Globus pallidus (tissue), 1 donor: ENCODE measurements around the gene SRRM3.
"Not testable (repeated sequence)": the region's sequence is repeated elsewhere in the genome, so short reads cannot be mapped to it uniquely, and the experiment has no call there.

Source experiments
- DNase-seq: peaks from one replicate; pipeline ENCODE4 v3.0.0-alpha.2; 2015; ENCODE audit warnings: low spot score

The SRRM3 gene

GRCh38 chr7:76191783-76192240 lies 9.9 kb upstream of the SRRM3 start:
- DNase-seq: no peak

GRCh38 chr7:76193466-76193865 lies 8.2 kb upstream of the SRRM3 start:
- DNase-seq: no peak

- no peak for DNase-seq
These were observed 7.8 kb upstream of the SRRM3 start for GRCh38 chr7:76193883-76194282.

GRCh38 chr7:76196786-76197185 lies 4.9 kb upstream of the SRRM3 start:
- no peak for DNase-seq

GRCh38 chr7:76198202-76198601 lies 3.5 kb upstream of the SRRM3 start:
- DNase-seq: no peak

- no peak for DNase-seq
These were observed 952 bp downstream of the SRRM3 start for GRCh38 chr7:76202666-76203030.

- DNase-seq: no peak
These were observed 2.5 kb downstream of the SRRM3 start for GRCh38 chr7:76204147-76204546.

GRCh38 chr7:76206633-76207032 lies 4.9 kb downstream of the SRRM3 start:
- DNase-seq: no peak

- DNase-seq: no peak
These were observed 7.6 kb downstream of the SRRM3 start for GRCh38 chr7:76209310-76209709.

GRCh38 chr7:76211216-76211615 lies 9.5 kb downstream of the SRRM3 start:
- no peak for DNase-seq

GRCh38 chr7:76215349-76215748 lies 13.7 kb downstream of the SRRM3 start:
- DNase-seq: not testable (repeated sequence)

GRCh38 chr7:76216381-76217082 lies 14.8 kb downstream of the SRRM3 start:
- no peak for DNase-seq

GRCh38 chr7:76217942-76218566 lies 16.4 kb downstream of the SRRM3 start:
- DNase-seq: no peak

- DNase-seq: peak; percentile 23
These were observed 18.7 kb downstream of the SRRM3 start for GRCh38 chr7:76220185-76221057.

- DNase-seq: no peak
These were observed 20.6 kb downstream of the SRRM3 start for GRCh38 chr7:76222333-76222732.

GRCh38 chr7:76222839-76223238 lies 21.1 kb downstream of the SRRM3 start:
- no peak for DNase-seq

GRCh38 chr7:76223286-76223972 lies 21.7 kb downstream of the SRRM3 start:
- no peak for DNase-seq

- no peak for DNase-seq
These were observed 23.0 kb downstream of the SRRM3 start for GRCh38 chr7:76224695-76225094.

- DNase-seq: no peak
These were observed 23.7 kb downstream of the SRRM3 start for GRCh38 chr7:76225379-76225778.

GRCh38 chr7:76225951-76226350 lies 24.3 kb downstream of the SRRM3 start:
- no peak for DNase-seq

- DNase-seq: not testable (repeated sequence)
These were observed 25.3 kb downstream of the SRRM3 start for GRCh38 chr7:76226878-76227423.

- no peak for DNase-seq
These were observed 28.5 kb downstream of the SRRM3 start for GRCh38 chr7:76230214-76230613.
